B cell (primary cell): ENCODE measurements around the gene CUZD1. TPM values are rescaled to one million over a fixed set of nuclear protein-coding genes. Genes with fewer than 3 reads are reported as not detected.

ENCODE experiments used
- ATAC-seq: fragments of 200-7000 bp; cut with Tn5 transposase; one replicate; pipeline ENCODE4 v1.10.0; 2021; ENCODE audit warnings: low read depth, mild to moderate bottlenecking, moderate number of reproducible peaks, moderate library complexity
- CTCF ChIA-PET: fragments of 350-600 bp; sonication (Branson Sonifier 250); formaldehyde crosslinking; loops from one replicate; lab custom pipeline; 2021; ENCODE audit warnings: antibody characterized with exemption, inconsistent platforms; lab: Charles Lee
- POLR2A ChIA-PET: fragments of 350-600 bp; sonication (Branson Sonifier 250); formaldehyde crosslinking; loops from one replicate; lab custom pipeline; 2021; ENCODE audit warnings: antibody characterized with exemption; lab: Charles Lee
- DNase-seq: peaks from one replicate; pipeline ENCODE4 v3.0.0; 2013
- H2AFZ ChIP-seq: 2 replicates; pipeline ENCODE4 v1.6.1; 2012; ENCODE audit warnings: mild to moderate bottlenecking, low read depth, low read length; ENCODE audit not compliant: insufficient read depth, poor library complexity, severe bottlenecking
- H3K27ac ChIP-seq, 2 donors: 1 replicate in 1 of 2; 2 replicates in 1 of 2; pipeline ENCODE4 v1.5.1; 2012 to 2013; ENCODE audit warnings: low read length in 2 of 2, mild to moderate bottlenecking in 2 of 2, moderate library complexity in 1 of 2
- H3K27me3 ChIP-seq, 4 experiments: fragments of 200-600 bp in 1 of 4; sonication (generic) in 1 of 4; replicated peaks in 1 of 4; 1 replicate in 2 of 4; 2 replicates in 2 of 4; pipeline versions ENCODE4 v1.6.1 to v1.7.0; 2013 to 2016; ENCODE audit warnings: low read length in 3 of 4, mild to moderate bottlenecking in 2 of 4, mixed read lengths in 1 of 4, moderate library complexity in 1 of 4; ENCODE audit not compliant: insufficient read depth in 4 of 4, control insufficient read depth in 3 of 4; ENCODE audit errors: control extremely low read depth in 1 of 4
- H3K36me3 ChIP-seq, 2 experiments: replicated peaks in 1 of 2; 1 replicate in 1 of 2; 2 replicates in 1 of 2; pipeline versions ENCODE4 v1.6.1 to v1.7.1; 2013; ENCODE audit warnings: low read length in 1 of 2; ENCODE audit not compliant: insufficient read depth in 2 of 2, control insufficient read depth in 1 of 2; ENCODE audit errors: control extremely low read depth in 1 of 2, extremely low read depth in 1 of 2
- H3K4me1 ChIP-seq, 2 donors: fragments of 200-600 bp in 1 of 2; sonication (generic) in 1 of 2; 1 replicate in 1 of 2; 2 replicates in 1 of 2; pipeline versions ENCODE4 v1.5.1 to v1.6.1; 2013 to 2017; ENCODE audit warnings: low read length in 2 of 2; ENCODE audit not compliant: control insufficient read depth in 2 of 2, insufficient read depth in 2 of 2
- H3K4me2 ChIP-seq: replicated peaks from 2 replicates; pipeline ENCODE3; 2012; ENCODE audit warnings: mild to moderate bottlenecking, low read depth, low read length; ENCODE audit not compliant: poor library complexity, severe bottlenecking
- H3K4me3 ChIP-seq, 5 experiments: fragments of 200-600 bp in 1 of 5; sonication (generic) in 1 of 5; 1 replicate in 3 of 5; 2 replicates in 2 of 5; pipeline versions ENCODE4 v1.5.1 to v1.7.0; 2011 to 2016; ENCODE audit warnings: low read length in 4 of 5, mild to moderate bottlenecking in 4 of 5, low read depth in 2 of 5, control low read depth in 1 of 5, moderate library complexity in 1 of 5; ENCODE audit not compliant: insufficient read depth in 1 of 5; ENCODE audit errors: control extremely low read depth in 1 of 5, extremely low read depth in 1 of 5
- H3K79me2 ChIP-seq: fragments of 200-600 bp; sonication (generic); one replicate; pipeline ENCODE4 v1.6.0; 2016; ENCODE audit warnings: low read length; ENCODE audit not compliant: control insufficient read depth, insufficient read depth
- H3K9ac ChIP-seq: fragments of 200-600 bp; sonication (generic); 2 replicates; pipeline ENCODE4 v1.6.1; 2017; ENCODE audit warnings: mild to moderate bottlenecking, low read length, moderate library complexity
- H3K9me3 ChIP-seq, 3 donors: one replicate each; pipeline versions ENCODE4 v1.6.1 to v1.7.1; 2013; ENCODE audit warnings: low read length in 2 of 3; ENCODE audit not compliant: control insufficient read depth in 2 of 3, insufficient read depth in 1 of 3; ENCODE audit errors: control extremely low read depth in 1 of 3
- H4K20me1 ChIP-seq: 2 replicates; pipeline ENCODE4 v1.6.0; 2012; ENCODE audit warnings: mild to moderate bottlenecking, low read length; ENCODE audit not compliant: insufficient read depth, control insufficient read depth, poor library complexity, severe bottlenecking
- H3K27ac Mint-ChIP-seq: one replicate; pipeline ENCODE4 v1.8.0; 2021; ENCODE audit warnings: mixed read lengths
- H3K27me3 Mint-ChIP-seq: one replicate; pipeline ENCODE4 v1.8.0; 2021; ENCODE audit warnings: mixed read lengths
- H3K4me1 Mint-ChIP-seq: one replicate; pipeline ENCODE4 v1.8.0; 2021; ENCODE audit warnings: mixed read lengths
- H3K4me3 Mint-ChIP-seq: one replicate; pipeline ENCODE4 v1.8.0; 2021; ENCODE audit warnings: mixed read lengths
- H3K9me3 Mint-ChIP-seq: one replicate; pipeline ENCODE4 v1.8.0; 2022; ENCODE audit warnings: mixed read lengths; ENCODE audit not compliant: insufficient read depth
- CTCF ChIP-seq: fragments of 200-600 bp; IDR thresholded peaks from one replicate; pipeline ENCODE4 v1.8.0; 2022; ENCODE audit warnings: antibody characterized with exemption, mild to moderate bottlenecking
- EZH2 ChIP-seq: IDR thresholded peaks from 2 replicates; pipeline ENCODE4 v1.6.1; 2012; ENCODE audit warnings: borderline replicate concordance, low read depth, mild to moderate bottlenecking, moderate library complexity, low read length; ENCODE audit not compliant: insufficient read depth, poor library complexity, severe bottlenecking
- WGBS: methylation state at CpG from one replicate; pipeline ENCODE4 v1.1.5; 2013; ENCODE audit warnings: missing lambda C conversion rate; ENCODE audit not compliant: insufficient coverage; 5-methylcytosine and 5-hydroxymethylcytosine counted together
- intact Hi-C: fragments of 100-400 bp; cut with micrococcal nuclease; formaldehyde crosslinking; loops from one replicate; pipeline ENCODE4 v1.10.0; 2022
- polyA plus RNA-seq: library from polyadenylated mRNA; depleted of rRNA; stranded (reverse); fragments of >200 nt; gene quantifications from 2 replicates; pipeline ENCODE4 v1.2.3, GENCODE V29; 2012
- total RNA-seq, 2 donors: library from RNA; stranded (reverse); fragments of 120-200 nt in 1 of 2; gene quantifications; 1 replicate in 1 of 2; 2 replicates in 1 of 2; pipeline versions ENCODE4 v1.2.3 to v1.2.4, GENCODE V29; 2013 to 2022

Gene CUZD1
- total and polyA plus RNA-seq, 2 donors (not counting 1 experiment from before 2014, with no cell fraction given), result 2.1 to 3.3 TPM

GRCh38 chr10:122812751-122813150, 32.9 kb downstream of the CUZD1 start:
- WGBS, result 48% methylated on average over 3 of the region's 4 CpGs
- no peaks in the 10 kb centered on the region for H3K4me1 Mint-ChIP-seq
- no peak overlapping the region for H3K27ac Mint-ChIP-seq
- H3K9me3 Mint-ChIP-seq, result no peaks in the 10 kb centered on the region
- Histone ChIP-seq H3K36me3 (no peaks in the 10 kb centered on the region), H3K27me3 (peaks cover 0 to 3% (median 2%) of the 10 kb centered on the region in 4 experiments), H3K4me1 (no peaks in the 10 kb centered on the region), H3K79me2 (no peaks in the 10 kb centered on the region), H3K27ac (no peak overlapping the region), H4K20me1 (no peaks in the 10 kb centered on the region), H3K4me2 (no peak overlapping the region), H3K9me3 (no peaks in the 10 kb centered on the region), H3K9ac (no peak overlapping the region), H3K4me3 (no peak overlapping the region), H2AFZ (no peak overlapping the region)
- intact Hi-C loops, result no loop called here
- H3K4me3 Mint-ChIP-seq, result no peak overlapping the region
- ATAC-seq (no peak), DNase-seq (no peak)
- CTCF ChIA-PET, result no interaction called here
- POLR2A ChIA-PET, result no interaction called here
- no peak for TF ChIP-seq CTCF
- no peak for TF ChIP-seq EZH2
- peaks cover 18% of the 10 kb centered on the region for H3K27me3 Mint-ChIP-seq

- Mint-ChIP-seq H3K4me3 (no peak overlapping the region), H3K9me3 (no peaks in the 10 kb centered on the region), H3K4me1 (no peaks in the 10 kb centered on the region), H3K27me3 (peaks cover 13% of the 10 kb centered on the region), H3K27ac (no peak overlapping the region)
- no peak overlapping the region for H3K27ac ChIP-seq
- no peaks in the 10 kb centered on the region for H3K79me2 ChIP-seq
- H3K4me2 ChIP-seq, result no peak overlapping the region
- H2AFZ ChIP-seq, result no peak overlapping the region
- ATAC-seq (no peak), DNase-seq (no peak)
- H4K20me1 ChIP-seq, result no peaks in the 10 kb centered on the region
- ChIA-PET CTCF (no interaction called here), POLR2A (no interaction called here)
- 86% methylated on average over 7 of the region's 7 CpGs for WGBS
- no peak overlapping the region for H3K4me3 ChIP-seq
- intact Hi-C loops, result no loop called here
- no peaks in the 10 kb centered on the region for H3K27me3 ChIP-seq
- no peaks in the 10 kb centered on the region for H3K4me1 ChIP-seq
- H3K9ac ChIP-seq, result no peak overlapping the region
- no peaks in the 10 kb centered on the region for H3K9me3 ChIP-seq
- no peaks in the 10 kb centered on the region for H3K36me3 ChIP-seq
- TF ChIP-seq CTCF (no peak), EZH2 (no peak)
These were observed 43.4 kb downstream of the CUZD1 start for GRCh38 chr10:122802282-122802681.
